Fibroblast of lung (primary cell): ENCODE measurements around the gene PRDM16. TPM values are rescaled to one million over a fixed set of nuclear protein-coding genes. Genes with fewer than 3 reads are reported as not detected.

Experiments used
- DNase-seq, 2 donors: peaks; one replicate each; pipeline versions ENCODE4 v3.0.0 to v3.0.0-alpha.2; 2010; ENCODE audit warnings: low read depth in 2 of 2
- H2AFZ ChIP-seq: 2 replicates; pipeline ENCODE4 v1.5.1; 2012; ENCODE audit warnings: low read length, control low read depth, inconsistent platforms
- H3K27ac ChIP-seq: 2 replicates; pipeline ENCODE4 v1.5.1; 2011; ENCODE audit warnings: low read length, control low read depth; ENCODE audit not compliant: insufficient read depth
- H3K27me3 ChIP-seq: 2 replicates; pipeline ENCODE4 v1.5.1; 2011; ENCODE audit warnings: mild to moderate bottlenecking, low read length; ENCODE audit not compliant: control insufficient read depth, insufficient read depth
- H3K36me3 ChIP-seq: 2 replicates; pipeline ENCODE4 v1.5.1; 2011; ENCODE audit warnings: low read length; ENCODE audit not compliant: control insufficient read depth, insufficient read depth
- H3K4me1 ChIP-seq: 2 replicates; pipeline ENCODE4 v1.5.1; 2011; ENCODE audit warnings: low read length; ENCODE audit not compliant: control insufficient read depth, insufficient read depth; ENCODE audit errors: extremely low read depth
- H3K4me2 ChIP-seq: 2 replicates; pipeline ENCODE4 v1.5.1; 2011; ENCODE audit warnings: low read length, control low read depth; ENCODE audit not compliant: insufficient read depth; ENCODE audit errors: extremely low read depth
- H3K4me3 ChIP-seq, 4 experiments: fragments of 200-600 bp in 1 of 4; sonication (generic) in 1 of 4; replicated peaks in 1 of 4; 2 replicates each; pipeline ENCODE4 v1.5.1; 2011 to 2016; ENCODE audit warnings: low read length in 4 of 4, low read depth in 3 of 4, mild to moderate bottlenecking in 3 of 4, control low read depth in 2 of 4, inconsistent platforms in 1 of 4, mixed read lengths in 1 of 4; ENCODE audit not compliant: insufficient read depth in 1 of 4; ENCODE audit errors: control extremely low read depth in 1 of 4
- H3K79me2 ChIP-seq: 2 replicates; pipeline ENCODE4 v1.5.1; 2012; ENCODE audit warnings: mild to moderate bottlenecking, low read length, inconsistent platforms; ENCODE audit not compliant: control insufficient read depth, insufficient read depth
- H3K9ac ChIP-seq: 2 replicates; pipeline ENCODE4 v1.5.1; 2011; ENCODE audit warnings: mild to moderate bottlenecking, low read length, control low read depth; ENCODE audit not compliant: insufficient read depth
- H3K9me3 ChIP-seq: 2 replicates; pipeline ENCODE4 v1.5.1; 2012; ENCODE audit warnings: low read depth, low read length; ENCODE audit not compliant: control insufficient read depth, insufficient read depth
- H4K20me1 ChIP-seq: 2 replicates; pipeline ENCODE4 v1.5.1; 2011; ENCODE audit warnings: low read length; ENCODE audit not compliant: control insufficient read depth, insufficient read depth; ENCODE audit errors: extremely low read depth
- EZH2 ChIP-seq: IDR thresholded peaks from 2 replicates; pipeline ENCODE4 v1.5.1; 2012; ENCODE audit warnings: low read length, control low read depth, mild to moderate bottlenecking; ENCODE audit errors: missing control alignments
- polyA plus RNA-seq, 2 donors: library from polyadenylated mRNA; depleted of rRNA in 1 of 2; stranded (reverse) in 1 of 2; unstranded in 1 of 2; fragments of >200 nt; gene quantifications; 2 replicates each; pipeline ENCODE4 v1.2.1, GENCODE V29; 2011 to 2012; ENCODE audit warnings: missing spikeins in 1 of 2
- total RNA-seq: library from RNA; depleted of rRNA; stranded (reverse); fragments of >200 nt; gene quantifications from 2 replicates; pipeline ENCODE4 v1.2.1, GENCODE V29; 2014
- TF ChIP-seq, protein P1 (sequence below), 2 donors: IDR thresholded peaks in 1 of 2; conservative IDR thresholded peaks in 1 of 2; 1 replicate in 1 of 2; 2 replicates in 1 of 2; pipeline ENCODE4 v1.5.1; 2011 to 2012; ENCODE audit warnings: low read length in 2 of 2, control low read depth in 1 of 2, inconsistent platforms in 1 of 2, low read depth in 1 of 2, mild to moderate bottlenecking in 1 of 2

Gene PRDM16
- total and polyA plus RNA-seq, 2 donors (not counting 1 experiment from before 2014, with no cell fraction given): 0.30 to 1.8 TPM

DNA sequence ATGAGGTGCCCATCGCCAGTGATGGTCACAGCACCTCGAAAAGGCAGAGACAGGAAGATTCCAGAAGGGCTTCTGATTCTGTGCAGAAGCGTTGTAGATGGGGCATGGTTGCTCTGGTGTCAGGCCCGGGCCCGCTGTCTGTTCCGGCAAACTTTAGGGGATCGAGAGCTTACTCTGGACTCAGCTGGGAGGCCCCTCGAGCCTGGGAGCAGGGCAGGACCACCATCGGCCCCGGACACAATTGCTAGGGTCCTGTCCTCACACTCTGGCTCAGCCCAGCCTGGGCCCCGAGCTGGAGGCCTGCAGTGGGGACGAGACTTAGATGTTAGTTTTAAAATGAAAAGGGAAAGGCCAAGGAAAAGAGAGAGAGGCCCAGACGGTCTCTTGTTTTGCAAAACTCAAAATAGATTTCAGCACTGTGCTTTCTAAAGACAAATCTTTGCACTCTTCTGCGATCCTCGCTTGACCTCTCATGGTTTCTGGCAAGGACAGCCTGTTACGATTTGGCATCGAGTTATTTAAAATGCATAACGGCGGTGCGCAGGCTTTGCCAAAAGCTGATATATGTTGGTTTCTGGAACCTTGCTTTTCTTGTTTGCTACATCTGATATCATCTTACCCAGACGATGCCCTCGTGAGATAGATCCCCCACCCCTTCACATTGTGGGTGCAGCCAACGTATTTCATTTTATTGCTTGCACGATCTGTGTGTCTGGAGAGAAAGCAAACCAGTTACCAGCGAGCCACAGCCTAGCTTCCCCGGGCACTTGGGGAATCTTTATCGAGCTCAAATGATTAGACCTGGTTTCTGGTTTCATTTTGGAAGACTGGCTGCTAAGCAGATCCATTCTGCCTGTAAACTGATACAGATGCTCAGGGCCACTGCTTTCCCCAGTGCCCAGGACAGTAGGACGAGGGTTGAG, 58.0 kb downstream of the PRDM16 start:
- Histone ChIP-seq H3K4me2 (peak overlapping the region; percentile 25), H3K27ac (no peak overlapping the region), H3K79me2 (no peaks in the 10 kb centered on the region), H4K20me1 (no peaks in the 10 kb centered on the region), H3K9ac (no peak overlapping the region), H3K4me1 (no peaks in the 10 kb centered on the region), H3K4me3 (no peak overlapping the region), H3K27me3 (no peaks in the 10 kb centered on the region), H3K36me3 (no peaks in the 10 kb centered on the region), H3K9me3 (no peaks in the 10 kb centered on the region), H2AFZ (no peak overlapping the region)
- no peak for TF ChIP-seq EZH2
- TF ChIP-seq, protein P1, sequence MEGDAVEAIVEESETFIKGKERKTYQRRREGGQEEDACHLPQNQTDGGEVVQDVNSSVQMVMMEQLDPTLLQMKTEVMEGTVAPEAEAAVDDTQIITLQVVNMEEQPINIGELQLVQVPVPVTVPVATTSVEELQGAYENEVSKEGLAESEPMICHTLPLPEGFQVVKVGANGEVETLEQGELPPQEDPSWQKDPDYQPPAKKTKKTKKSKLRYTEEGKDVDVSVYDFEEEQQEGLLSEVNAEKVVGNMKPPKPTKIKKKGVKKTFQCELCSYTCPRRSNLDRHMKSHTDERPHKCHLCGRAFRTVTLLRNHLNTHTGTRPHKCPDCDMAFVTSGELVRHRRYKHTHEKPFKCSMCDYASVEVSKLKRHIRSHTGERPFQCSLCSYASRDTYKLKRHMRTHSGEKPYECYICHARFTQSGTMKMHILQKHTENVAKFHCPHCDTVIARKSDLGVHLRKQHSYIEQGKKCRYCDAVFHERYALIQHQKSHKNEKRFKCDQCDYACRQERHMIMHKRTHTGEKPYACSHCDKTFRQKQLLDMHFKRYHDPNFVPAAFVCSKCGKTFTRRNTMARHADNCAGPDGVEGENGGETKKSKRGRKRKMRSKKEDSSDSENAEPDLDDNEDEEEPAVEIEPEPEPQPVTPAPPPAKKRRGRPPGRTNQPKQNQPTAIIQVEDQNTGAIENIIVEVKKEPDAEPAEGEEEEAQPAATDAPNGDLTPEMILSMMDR (conservative IDR thresholded peaks at IDR 0.05 in 1 of 2, IDR thresholded peaks at IDR 0.05 in 1 of 2; ENCODE audit: low read depth in 1 of 2, low read length in 2 of 2): no peak
- DNase-seq: peak in 1 of 2 donors; percentile 0

DNA sequence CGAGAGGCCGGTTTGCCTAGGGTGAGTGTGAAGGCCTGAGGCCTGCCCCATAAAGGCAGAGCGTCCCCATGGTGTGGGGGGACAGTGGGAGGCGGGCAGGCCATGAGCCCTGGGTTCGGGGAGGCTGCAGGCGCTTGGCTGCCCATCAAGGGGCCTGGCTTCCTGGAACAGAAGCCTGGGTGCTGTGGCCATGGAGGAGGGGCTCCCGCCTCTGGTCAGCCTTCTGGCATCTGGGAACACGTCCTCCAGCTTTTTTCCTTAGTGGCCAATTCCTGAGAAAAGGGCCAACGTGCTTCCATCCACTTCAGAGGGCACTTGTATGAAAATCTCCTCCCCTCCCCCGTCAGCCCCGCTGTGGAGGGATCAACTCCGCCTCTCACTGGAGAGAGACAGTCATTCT, 58.7 kb downstream of the PRDM16 start:
- Histone ChIP-seq H3K9ac (no peak overlapping the region), H2AFZ (no peak overlapping the region), H4K20me1 (no peaks in the 10 kb centered on the region), H3K27me3 (no peaks in the 10 kb centered on the region), H3K9me3 (no peaks in the 10 kb centered on the region), H3K4me3 (no peak overlapping the region), H3K36me3 (no peaks in the 10 kb centered on the region), H3K4me2 (no peak overlapping the region), H3K79me2 (no peaks in the 10 kb centered on the region), H3K4me1 (no peaks in the 10 kb centered on the region), H3K27ac (no peak overlapping the region)
- no peak for TF ChIP-seq EZH2
- TF ChIP-seq, protein P1 (conservative IDR thresholded peaks at IDR 0.05 in 1 of 2, IDR thresholded peaks at IDR 0.05 in 1 of 2; ENCODE audit: low read depth in 1 of 2, low read length in 2 of 2): no peak
- no peak for DNase-seq

DNA sequence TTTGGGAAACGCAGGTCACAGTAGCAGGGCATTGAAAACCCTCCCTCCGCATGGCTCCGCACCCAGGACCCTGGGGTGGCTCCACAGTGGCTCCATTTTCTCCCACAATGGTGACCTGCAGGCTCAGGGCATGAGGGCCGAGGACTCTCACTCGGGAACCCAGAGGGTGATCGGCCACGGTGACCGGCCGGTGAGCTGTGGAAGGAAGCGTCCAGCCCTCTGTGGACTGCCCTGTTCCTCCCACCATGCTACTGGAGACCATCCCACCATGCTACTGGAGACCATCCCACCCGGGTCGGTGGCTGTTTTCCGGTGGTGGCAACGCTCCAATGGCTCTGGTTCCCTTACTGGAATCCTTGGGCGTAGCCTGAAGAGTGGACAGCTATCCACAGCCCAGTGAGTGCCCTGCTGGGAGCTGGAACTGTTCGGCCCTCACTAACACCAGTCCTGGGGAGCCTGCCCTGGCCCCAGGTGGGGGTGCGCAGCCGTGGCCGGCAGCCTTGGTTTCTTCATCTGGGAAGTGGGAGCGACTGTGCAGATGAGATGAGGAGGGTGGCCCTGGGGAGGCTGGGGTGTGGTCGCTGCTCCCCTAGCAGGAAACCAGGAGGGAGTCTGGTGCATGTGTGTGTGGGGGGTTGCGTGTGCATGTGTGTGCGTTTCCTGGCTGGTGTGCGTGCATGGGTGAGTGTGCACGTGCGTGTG, 59.6 kb downstream of the PRDM16 start:
- Histone ChIP-seq H3K4me3 (no peak overlapping the region), H2AFZ (no peak overlapping the region), H3K4me1 (no peaks in the 10 kb centered on the region), H3K79me2 (no peaks in the 10 kb centered on the region), H3K9ac (no peak overlapping the region), H4K20me1 (no peaks in the 10 kb centered on the region), H3K4me2 (no peak overlapping the region), H3K27me3 (no peaks in the 10 kb centered on the region), H3K27ac (no peak overlapping the region), H3K9me3 (no peaks in the 10 kb centered on the region), H3K36me3 (no peaks in the 10 kb centered on the region)
- no peak for TF ChIP-seq EZH2
- TF ChIP-seq, protein P1 (conservative IDR thresholded peaks at IDR 0.05 in 1 of 2, IDR thresholded peaks at IDR 0.05 in 1 of 2; ENCODE audit: low read depth in 1 of 2, low read length in 2 of 2): no peak
- no peak for DNase-seq
